ENCODE results near the gene PRR23B.

The PRR23B gene

GRCh38 chr3:138974462-138974861, 46.3 kb downstream of the PRR23B start:
- DNase-seq (ENCODE audit: low read depth in 2 of 2), result no peak

GRCh38 chr3:138972941-138973340, 47.8 kb downstream of the PRR23B start:
- DNase-seq (ENCODE audit: low read depth in 2 of 2), result no peak

- DNase-seq (ENCODE audit: low read depth in 2 of 2), result no peak
These were observed 48.9 kb downstream of the PRR23B start for GRCh38 chr3:138971766-138972320.

All from stimulated activated CD4-positive, alpha-beta T cell treated with anti-CD3 and anti-CD28 coated beads, Interleukin-1b, Interleukin-23, amount 100 ng/mL, for 4 hours (primary cell).